ENCODE results near the gene KDM5A. TPM values are rescaled to one million over a fixed set of nuclear protein-coding genes. Genes with fewer than 3 reads are reported as not detected.
A peak's percentile ranks its signal among the peaks of the same experiment; 100 is the strongest.
"Not testable (repeated sequence)": the region's sequence is repeated elsewhere in the genome, so short reads cannot be mapped to it uniquely, and the experiment has no call there.

The KDM5A gene
- total RNA-seq, 3 donors from 2014 or later, result 54.6 to 76.2 (median 74.9) TPM

DNA sequence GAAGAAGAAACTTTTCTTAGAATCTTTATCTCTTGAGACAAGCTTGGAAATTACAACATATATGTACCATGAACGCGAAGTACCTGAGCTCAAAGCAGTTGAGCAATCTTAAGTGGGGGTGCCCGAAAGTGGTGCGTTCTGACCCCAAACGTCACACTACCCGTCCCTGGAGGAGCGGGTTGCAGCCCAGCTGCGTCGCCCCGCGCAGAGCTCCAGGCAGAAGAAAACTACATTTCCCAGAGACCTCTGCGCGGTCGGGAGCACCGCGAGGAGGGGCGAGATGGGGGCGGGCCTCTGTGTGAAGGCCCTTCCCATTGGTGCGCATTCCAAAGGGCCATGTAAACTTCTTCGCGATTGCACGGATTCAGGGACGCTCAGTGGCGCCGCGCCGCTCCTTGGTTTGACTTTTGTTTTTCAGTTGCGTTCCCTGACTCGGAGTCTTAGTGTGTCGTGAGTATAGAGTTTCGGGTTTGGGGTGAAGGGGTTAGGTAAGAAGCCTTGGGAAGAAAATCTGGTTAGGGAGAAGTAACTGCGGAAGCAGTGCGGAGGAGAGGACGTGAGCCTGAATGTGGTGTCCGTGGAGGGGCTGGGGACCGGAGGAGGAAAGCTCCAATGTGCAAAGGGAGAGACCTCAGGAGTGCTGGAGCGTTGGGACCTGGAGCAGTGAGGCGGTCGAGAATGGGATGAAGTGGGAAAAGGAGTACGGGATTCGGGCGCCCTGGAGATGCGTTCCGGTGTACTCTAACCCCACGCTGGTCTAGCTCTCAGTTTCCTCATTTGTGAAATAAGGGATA lies 12.3 kb upstream of the KDM5A start, which contains the start of gene CCDC77:
Gene CCDC77 (plus strand): TSS at position 410 of the 794 bp plus-strand sequence. CDS start 7,740 bp downstream, outside the sequence.
- TF ChIP-seq, protein P1, sequence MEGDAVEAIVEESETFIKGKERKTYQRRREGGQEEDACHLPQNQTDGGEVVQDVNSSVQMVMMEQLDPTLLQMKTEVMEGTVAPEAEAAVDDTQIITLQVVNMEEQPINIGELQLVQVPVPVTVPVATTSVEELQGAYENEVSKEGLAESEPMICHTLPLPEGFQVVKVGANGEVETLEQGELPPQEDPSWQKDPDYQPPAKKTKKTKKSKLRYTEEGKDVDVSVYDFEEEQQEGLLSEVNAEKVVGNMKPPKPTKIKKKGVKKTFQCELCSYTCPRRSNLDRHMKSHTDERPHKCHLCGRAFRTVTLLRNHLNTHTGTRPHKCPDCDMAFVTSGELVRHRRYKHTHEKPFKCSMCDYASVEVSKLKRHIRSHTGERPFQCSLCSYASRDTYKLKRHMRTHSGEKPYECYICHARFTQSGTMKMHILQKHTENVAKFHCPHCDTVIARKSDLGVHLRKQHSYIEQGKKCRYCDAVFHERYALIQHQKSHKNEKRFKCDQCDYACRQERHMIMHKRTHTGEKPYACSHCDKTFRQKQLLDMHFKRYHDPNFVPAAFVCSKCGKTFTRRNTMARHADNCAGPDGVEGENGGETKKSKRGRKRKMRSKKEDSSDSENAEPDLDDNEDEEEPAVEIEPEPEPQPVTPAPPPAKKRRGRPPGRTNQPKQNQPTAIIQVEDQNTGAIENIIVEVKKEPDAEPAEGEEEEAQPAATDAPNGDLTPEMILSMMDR (IDR thresholded peaks at IDR 0.05), result peak; percentile 15
- peak; percentile 100 for ATAC-seq

GRCh38 chr12:400828-401227 lies 11.7 kb upstream of the KDM5A start:
- TF ChIP-seq, protein P1 (IDR thresholded peaks at IDR 0.05), result no peak
- intact Hi-C loops (cut with DNase I, micrococcal nuclease), result no loop called here
- H3K9me3 ChIP-seq, result no peaks in the 10 kb centered on the region
- H3K4me3 ChIP-seq, result peak overlapping the region; percentile 20
- no peak for ATAC-seq
- H3K36me3 ChIP-seq (ENCODE audit: low read depth), result no peaks in the 10 kb centered on the region
- DNase-seq, result no peak
- H3K4me1 ChIP-seq (ENCODE audit: low read depth), result peaks cover 6% of the 10 kb centered on the region

More for the DNA sequence above, 12.3 kb upstream of the KDM5A start, which contains the start of gene CCDC77:
- peaks cover 6% of the 10 kb centered on the region for H3K4me1 ChIP-seq (ENCODE audit: low read depth)
- intact Hi-C loops (cut with DNase I, micrococcal nuclease), result no loop called here
- peak; percentile 91 to 95 (median 93) for DNase-seq
- H3K36me3 ChIP-seq (ENCODE audit: low read depth), result no peaks in the 10 kb centered on the region
- H3K9me3 ChIP-seq, result no peaks in the 10 kb centered on the region
- peak within 1 kb of the TSS; percentile 20 for H3K4me3 ChIP-seq

GRCh38 chr12:388541-389141 lies 479 bp downstream of the KDM5A start:
- peak in 2 of 3 donors; percentile 36 to 71 for DNase-seq
- TF ChIP-seq, protein P1 (IDR thresholded peaks at IDR 0.05), result no peak
- Histone ChIP-seq H3K4me1 (ENCODE audit: low read depth) (peaks cover 21% of the 10 kb centered on the region), H3K4me3 (peak overlapping the region; percentile 59), H3K36me3 (ENCODE audit: low read depth) (peaks cover 4% of the 10 kb centered on the region), H3K9me3 (no peaks in the 10 kb centered on the region)
- ATAC-seq, result peak; percentile 39
- intact Hi-C loops (cut with DNase I, micrococcal nuclease), result no loop called here

GRCh38 chr12:388012-388411 lies 1.1 kb downstream of the KDM5A start:
- DNase-seq (no peak), ATAC-seq (no peak)
- peaks cover 21% of the 10 kb centered on the region for H3K4me1 ChIP-seq (ENCODE audit: low read depth)
- TF ChIP-seq, protein P1 (IDR thresholded peaks at IDR 0.05), result no peak
- H3K9me3 ChIP-seq, result no peaks in the 10 kb centered on the region
- H3K4me3 ChIP-seq, result peak overlapping the region; percentile 59
- peaks cover 4% of the 10 kb centered on the region for H3K36me3 ChIP-seq (ENCODE audit: low read depth)
- intact Hi-C loops (cut with DNase I, micrococcal nuclease), result no loop called here

DNA sequence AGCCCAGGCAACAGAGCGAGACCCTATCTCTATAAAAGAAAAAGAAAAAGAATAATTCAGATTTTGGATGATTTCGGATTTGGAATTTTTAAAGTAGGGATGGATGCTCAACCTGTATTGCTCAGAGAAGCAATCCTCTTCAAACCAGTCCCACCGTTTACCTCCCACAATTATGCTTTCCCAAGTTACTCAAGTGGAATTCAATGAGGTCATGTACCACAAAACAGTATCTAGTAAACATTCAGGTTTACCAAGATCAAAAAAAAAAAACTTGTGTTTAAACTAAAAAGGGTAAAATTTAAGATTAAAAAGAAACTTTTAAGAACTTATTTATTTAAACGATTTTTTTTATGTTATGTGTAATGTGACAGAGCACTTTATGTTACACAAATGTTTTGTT lies 2.5 kb downstream of the KDM5A start:
- Histone ChIP-seq H3K36me3 (ENCODE audit: low read depth) (peaks cover 9% of the 10 kb centered on the region), H3K9me3 (no peaks in the 10 kb centered on the region), H3K4me3 (no peak overlapping the region), H3K4me1 (ENCODE audit: low read depth) (peaks cover 21% of the 10 kb centered on the region)
- DNase-seq (no peak), ATAC-seq (no peak)
- TF ChIP-seq, protein P1 (IDR thresholded peaks at IDR 0.05), result no peak
- intact Hi-C loops (cut with DNase I, micrococcal nuclease), result no loop called here

DNA sequence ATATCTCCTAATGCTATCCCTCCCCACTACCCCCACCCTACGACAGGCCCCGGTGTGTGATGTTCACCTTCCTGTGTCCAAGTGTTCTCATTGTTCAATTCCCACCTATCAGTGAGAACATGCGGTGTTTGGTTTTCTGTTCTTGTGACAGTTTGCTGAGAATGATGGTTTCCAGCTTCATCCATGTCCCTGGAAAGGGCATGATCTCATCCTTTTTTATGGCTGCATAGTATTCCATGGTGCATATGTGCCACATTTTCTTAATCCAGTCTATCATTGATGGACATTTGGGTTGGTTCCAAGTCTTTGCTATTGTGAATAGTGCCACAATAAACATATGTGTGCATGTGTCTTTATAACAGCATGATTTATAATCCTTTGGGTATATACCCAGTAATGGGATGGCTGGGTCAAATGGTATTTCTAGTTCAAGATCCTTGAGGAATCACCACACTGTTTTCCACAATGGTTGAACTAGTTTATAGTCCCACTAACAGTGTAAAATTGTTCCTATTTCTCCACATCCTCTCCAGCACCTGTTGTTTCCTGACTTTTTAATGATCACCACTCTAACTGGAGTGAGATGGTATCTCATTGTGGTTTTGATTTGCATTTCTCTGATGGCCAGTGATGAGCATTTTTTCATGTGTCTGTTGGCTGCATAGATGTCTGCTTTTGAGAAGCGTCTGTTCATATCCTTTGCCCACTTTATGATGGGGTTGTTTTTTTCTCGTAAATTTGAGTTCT lies 18.2 kb downstream of the KDM5A start:
- H3K9me3 ChIP-seq; H3K4me3 ChIP-seq; ATAC-seq; H3K36me3 ChIP-seq (ENCODE audit: low read depth); H3K4me1 ChIP-seq (ENCODE audit: low read depth); intact Hi-C loops (cut with DNase I, micrococcal nuclease); DNase-seq: not testable (repeated sequence)
